Measurements from ENCODE around the gene CALCOCO1.
A peak's percentile ranks its signal among the peaks of the same experiment; 100 is the strongest.
"Not testable (repeated sequence)": the region's sequence is repeated elsewhere in the genome, so short reads cannot be mapped to it uniquely, and the experiment has no call there.

Gene CALCOCO1

DNA sequence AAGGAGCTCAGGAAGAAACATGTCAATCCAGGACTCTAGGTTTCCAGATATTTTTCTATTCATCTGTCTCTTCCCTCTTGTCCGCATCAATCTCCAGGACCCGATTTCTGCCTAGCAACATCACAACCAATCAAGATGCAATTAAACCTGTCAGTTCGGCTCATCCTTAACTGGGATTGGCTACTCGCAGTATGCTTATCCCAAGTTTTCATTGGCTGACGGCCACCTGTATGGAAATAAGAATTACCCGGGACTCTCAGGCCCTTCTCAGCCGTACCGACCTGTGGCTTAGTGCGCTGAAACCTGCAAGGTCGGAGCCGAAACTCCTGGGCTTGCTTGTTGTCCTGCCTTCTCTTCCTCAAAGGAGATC, 31.0 kb downstream of the CALCOCO1 start:
- no peak for DNase-seq

DNA sequence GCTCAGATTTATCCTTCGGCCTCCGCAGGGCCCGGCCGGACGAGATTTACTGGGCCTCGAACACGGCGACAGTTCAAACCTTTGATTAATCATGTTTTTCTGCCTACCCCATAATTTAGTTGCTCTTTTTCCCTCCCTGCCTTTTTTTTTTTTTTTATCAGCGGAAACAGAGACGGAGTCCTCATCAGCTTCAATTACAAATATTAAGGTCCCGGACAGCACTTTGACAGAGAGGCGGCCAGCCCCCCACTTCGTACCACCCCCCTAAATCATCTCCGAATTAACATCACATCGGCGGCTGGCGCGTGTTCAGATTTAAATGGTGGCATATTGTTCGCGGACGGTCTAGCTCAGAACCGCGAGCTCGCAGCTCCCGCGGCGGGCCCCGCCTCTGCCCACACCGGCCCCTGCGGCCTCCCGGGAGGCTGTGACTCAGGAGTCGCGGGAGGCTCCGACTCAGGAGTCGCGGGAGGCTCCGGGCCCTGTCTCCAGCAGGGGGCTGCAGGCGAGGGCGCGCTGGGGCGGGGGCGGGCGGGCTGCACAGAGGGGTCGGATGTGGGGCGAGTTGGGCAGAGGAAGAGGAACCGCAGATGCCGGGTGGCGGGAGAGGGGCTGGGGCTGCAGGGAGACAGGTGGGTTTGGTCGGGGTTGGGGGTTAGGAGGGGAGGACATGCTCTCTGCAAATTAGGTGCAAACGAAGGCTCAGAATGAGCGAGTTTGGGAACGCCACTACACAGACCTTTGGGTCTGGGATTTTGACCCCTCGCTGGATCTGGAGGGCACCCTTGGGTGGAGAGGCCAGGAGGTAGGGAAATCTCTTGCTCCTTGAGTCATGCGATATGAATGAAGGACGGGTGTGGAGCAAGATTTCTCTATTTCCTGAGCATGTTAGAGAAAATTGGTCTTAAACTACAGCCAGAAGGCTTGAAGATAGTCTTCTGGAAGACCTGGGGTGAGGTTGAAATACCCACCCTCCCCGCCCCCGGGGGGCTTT, 31.8 kb downstream of the CALCOCO1 start:
- peak; percentile 52 for DNase-seq

DNA sequence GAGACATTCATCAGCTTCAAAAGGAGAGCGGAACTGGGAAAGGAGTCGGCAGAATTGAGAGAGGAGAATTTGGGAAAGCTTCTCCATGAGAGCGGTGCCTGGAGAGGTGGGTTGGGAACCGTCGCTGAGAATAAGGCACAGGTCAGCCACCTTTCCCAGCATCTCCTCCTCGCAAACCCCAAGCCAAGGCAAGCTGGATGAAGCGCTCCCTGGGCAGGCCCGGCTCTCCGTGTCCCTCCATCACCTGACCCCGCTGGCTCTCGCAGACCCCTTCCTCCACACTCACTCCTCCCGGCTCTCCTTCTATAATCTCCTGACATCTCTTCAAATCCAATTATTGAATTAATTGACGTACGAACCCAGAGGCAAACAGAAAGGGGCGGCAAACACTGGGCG, 32.5 kb downstream of the CALCOCO1 start:
- DNase-seq: no peak

DNA sequence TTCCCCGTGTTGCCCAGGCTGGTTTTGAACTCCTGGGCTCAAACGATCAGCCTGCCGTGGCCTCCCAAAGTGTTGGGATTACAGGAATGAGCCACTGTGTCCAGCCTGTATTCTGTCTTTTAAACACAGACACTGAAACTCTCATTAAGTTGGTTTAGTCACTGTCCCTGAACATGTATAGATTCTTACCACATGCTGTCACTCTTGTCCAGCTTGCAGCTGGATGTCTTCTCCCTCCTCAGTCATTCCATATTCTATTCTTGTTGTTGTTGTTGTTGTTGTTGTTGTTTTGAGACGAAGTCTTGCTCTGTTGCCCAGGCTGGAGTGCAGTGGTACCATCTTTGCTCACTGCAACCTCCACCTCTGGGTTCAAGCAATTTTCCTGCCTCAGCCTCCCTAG, 39.1 kb downstream of the CALCOCO1 start:
- DNase-seq: no peak

DNA sequence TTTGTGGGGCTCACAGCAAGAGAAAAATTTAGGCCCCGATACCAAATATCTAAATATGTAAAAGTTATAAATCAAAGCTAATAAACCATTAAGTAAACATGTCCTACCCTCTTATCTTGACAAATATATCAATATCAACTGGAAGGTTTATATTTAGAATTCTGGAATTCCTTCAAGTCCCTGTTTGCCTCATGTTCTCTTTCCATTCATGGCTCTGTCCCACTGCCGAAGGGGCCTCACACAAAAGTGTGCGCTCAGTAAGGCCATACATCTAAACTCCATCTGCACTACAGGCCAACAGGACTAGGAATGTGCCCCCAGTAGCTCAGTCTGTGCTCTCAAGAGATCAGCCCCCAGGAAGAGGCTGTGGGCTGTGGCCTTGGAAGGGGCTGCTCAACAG, 40.8 kb downstream of the CALCOCO1 start:
- DNase-seq: no peak

DNA sequence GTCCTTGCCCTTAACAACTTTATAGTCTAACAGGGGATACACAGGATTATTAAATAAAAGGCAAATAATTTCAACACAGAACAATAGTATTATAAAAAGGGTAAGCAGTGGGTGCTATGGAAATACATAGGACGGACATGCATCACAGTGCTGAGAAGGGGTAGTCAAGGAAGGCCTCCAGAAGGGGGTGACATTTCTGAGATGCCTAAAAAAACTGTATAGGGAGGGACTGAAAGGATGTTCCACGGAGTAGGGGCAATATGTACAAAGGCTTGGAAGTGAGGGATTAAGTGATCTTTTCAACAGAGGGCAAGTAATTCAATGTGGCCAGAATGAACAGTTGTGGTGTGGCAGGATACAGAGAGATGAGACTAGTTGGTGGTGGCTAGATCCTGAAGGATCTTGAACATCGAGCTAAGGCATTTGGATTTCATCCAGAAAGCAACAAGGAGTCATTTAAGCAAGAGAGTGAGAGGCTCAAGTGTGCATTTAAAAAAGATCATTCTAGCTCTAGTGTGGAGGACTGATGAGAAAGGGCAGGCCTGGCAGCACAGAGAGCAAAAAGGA, 42.5 kb downstream of the CALCOCO1 start:
- DNase-seq: no peak

DNA sequence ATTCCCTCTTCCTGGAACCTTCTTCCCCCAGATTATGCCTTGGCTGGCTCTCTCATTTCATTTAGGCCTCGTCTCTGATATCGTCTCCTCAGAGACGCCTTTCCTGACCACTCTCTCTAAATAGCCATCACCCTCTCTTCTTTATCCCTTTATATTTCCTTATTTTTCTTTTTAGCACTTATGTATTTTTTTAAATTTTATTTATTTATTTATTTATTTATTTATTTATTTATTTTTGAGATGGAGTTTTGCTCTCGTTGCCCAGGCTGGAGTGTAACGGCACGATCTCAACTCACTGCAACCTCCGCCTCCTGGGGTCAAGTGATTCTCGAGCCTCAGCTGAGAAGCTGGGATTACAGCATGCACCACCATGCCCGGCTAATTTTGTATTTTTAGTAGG, 43.3 kb downstream of the CALCOCO1 start:
- no peak for DNase-seq

DNA sequence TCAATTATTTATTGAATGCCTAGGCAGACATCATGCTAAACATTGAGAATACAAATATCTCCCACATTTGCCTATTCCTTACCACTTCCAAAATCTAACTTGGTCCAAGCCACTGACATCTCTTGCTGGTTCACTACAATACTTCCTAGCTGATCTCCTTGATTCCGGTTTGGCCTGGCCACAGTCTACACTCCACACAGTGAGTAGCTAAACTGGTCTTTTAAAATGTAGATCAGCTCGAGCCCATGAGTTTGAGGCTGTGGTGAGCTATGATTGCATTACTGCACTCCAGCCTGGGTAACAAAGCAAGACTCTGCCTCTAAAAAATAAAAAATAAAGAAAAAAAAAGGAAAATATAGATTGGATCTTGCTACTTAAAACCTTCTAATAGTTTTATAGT, 43.8 kb downstream of the CALCOCO1 start:
- DNase-seq: no peak

DNA sequence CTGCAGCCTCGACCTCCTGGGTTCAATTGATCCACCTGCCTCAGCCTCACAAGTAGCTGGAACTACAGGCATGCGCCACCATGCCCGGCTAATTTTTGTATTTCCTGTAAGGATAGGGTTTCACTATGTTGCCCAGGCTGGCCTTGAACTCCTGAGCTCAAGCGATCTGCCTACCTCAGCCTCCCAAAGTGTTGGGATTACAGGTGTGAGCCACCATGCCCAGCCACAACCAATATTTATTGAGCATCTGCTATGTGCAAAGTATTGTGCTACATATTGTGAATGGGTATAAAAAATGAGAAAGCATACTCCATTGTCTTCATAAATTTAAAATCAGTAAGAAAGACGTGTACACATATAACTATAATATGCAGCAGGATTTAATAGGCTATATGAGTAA, 47.2 kb downstream of the CALCOCO1 start:
- not testable (repeated sequence) for DNase-seq

DNA sequence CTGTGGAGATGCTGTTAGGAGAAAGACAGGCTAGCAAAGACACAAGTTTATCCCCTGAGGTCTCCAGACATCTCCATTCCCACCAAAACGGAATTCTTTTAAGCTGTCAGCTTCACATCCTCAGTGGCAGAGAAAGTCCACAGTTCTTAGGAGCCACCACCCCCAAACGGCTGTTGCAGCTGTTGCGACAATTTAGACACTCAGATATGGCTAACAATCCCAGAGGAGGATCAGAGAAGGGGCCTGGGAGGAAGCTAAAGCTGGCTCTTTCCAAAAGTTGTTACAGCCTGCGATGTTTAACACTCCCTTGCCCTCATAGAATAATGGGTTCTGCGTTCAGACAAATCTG, 49.5 kb downstream of the CALCOCO1 start:
- no peak for DNase-seq

DNA sequence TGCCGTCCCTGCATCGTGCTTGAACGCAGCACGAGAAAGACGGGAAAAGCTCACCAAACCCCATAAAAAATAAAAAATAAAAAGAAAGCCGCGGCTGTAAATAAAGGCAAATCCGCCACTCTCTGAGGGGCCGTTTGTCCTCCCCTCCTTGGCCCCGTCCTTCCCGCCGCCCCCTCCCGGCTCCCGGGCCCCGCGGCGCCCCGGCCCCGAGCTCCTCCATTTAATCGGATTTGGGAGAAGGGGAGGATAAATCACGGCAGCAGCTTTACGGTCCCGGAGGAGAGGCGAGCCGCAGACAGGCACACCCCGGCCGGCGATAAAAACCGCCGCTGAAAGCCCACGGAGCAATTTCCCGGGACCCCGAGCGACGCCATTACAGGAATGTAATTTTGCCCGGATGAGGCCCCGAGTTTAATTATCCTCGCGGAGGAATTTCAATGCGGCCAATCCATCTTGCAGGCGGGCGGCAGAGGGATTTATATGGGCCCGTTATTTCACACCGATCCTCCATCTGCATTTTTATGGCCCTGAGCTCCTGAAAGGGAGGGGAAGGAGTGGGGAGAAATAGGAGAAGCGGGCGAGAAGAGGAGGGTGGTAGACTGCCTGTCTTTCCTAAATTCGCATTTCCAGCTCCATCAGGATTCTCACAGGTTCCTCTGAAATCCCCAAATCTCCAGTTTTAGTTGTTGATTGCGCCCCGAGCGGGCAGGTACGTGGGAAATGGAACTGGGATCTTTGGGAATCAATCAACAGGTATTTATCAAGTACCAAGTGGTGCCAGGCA, 50.0 kb downstream of the CALCOCO1 start:
- DNase-seq: peak; percentile 15

DNA sequence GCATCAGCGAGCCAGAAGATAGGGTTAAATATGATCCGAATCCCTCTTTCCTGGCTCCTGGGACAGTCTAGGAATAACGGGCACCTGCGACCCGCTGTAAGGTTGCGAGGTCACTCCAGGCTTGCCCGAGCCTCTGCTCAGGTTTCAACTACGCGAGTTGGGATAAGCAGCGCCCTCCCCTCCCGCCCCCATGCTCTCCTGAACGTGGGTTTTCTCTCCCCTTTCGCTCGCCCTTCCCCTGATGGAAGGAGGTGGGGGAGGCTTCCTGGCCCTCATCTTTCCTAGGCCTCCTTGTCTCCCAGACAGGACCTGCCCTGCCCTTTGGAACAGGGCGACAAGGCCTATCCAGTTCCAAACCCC, 50.6 kb downstream of the CALCOCO1 start:
- peak; percentile 24 for DNase-seq

DNA sequence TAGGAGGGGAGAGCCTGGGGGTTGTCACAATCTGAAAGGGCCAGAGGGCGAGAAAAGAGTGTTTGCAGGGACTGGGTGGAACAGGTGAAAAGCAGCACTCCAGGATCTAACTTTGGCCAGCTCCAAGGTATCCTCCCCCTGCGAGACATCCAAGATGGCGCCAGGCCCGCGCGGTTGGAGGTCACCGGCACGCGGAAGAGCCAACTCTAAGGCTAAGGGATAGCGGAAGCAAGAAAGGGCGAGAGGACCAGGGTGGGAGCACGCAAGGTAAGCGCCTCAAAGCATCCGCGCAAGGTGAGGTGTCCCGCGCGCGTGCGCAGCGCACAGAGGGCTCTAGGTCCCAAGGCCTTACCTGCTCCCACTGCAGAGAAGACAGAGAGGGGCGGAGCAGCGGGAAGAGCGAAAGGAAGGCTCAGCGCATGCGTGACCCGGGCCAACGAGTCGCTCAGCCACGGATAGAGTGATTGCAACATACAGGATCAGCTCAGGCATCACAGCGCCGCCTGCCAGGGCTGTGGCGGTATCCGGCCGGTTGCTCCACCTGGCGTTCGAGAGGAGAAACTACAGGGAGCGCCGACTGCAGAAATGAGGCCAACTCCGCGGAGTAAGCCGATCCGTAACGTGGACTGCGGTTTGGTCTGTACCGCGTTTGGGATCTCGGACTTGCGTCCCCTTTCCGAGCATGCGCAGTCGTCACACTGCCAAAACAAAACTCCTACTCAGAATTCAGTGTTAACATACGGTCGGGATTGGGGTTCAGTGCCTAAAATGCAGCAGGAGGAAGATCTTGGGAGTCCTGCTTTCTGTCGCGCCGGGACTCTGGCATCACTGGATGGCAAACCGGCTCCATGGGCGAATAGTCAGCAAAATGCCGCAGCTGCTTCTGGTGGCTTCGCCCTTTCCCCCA, 51.3 kb downstream of the CALCOCO1 start, which contains the start of gene ATP5MC2:
TSS of gene ATP5MC2 (minus strand) at position 383 of the 907 bp plus-strand sequence. CDS start 3,469 bp downstream, outside the sequence.
- peak; percentile 97 for DNase-seq

DNA sequence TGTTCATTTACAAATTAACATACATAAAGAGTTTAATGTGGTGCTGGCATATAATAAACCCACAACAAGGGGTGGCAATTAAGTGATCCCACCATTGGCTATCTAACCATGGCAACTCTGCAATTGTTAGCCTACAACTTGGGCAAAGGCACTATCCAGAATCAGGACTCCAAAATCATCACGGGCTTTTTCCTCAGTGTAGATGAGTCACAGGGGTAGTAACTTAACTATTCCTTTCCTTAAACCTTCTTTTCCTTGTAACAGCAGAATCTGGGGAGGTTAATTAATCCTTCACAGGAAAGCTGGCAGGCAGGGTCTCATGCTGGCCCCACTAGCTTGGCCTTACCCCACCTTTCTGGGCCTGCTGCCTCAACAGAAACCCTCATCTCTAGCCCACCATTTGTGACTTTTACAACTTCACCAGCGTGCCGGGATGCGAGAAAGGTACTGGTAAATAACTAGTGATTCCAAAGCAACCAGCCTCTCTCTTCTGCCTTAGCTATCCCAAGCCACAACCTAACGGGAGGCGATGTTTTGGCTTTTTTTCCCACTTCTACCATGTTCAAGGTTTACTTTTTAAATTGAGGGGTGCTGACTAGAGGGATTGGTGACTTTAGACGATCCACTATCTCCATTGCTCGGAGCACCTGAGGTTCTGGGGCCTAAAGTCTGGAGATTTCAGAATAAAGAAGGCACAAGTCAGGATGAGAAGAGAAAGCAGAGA, 52.1 kb downstream of the CALCOCO1 start:
- no peak for DNase-seq

DNA sequence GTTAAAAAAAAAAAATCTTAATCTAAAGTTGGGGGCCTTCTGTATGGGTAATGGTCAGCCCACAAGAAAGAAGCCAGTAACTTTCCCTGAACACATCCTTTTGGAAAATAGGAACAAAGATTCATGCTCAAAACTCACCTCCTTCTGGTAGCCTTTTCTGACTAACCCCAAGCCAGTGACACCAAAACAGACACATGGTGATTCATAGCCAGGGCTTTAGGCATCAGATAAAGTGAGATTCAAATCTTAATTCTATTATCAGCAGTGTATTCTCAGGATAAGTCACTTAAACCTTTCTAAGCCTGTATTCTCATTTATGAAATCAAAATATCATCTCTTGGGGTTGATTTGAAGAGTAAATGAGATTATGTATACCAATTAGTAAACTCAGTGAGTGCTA, 56.3 kb downstream of the CALCOCO1 start:
- DNase-seq: no peak

DNA sequence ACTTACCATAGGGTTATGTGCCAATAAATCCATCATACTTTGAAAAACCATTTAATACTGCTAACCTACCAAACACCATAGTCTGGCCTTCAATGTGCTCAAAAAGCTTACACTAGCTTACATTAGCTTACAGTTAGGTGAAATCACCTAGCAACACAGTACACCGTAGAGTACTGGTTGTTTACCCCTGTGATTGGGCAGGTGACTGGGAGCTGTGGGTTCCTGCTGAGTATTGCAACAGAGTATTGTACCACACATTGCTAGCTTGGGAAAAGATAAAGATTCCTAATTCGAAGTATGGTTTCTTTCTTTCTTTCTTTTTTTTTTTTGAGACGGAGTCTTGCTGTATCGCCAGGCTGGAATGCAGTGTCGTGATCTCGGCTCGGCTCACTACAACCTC, 56.9 kb downstream of the CALCOCO1 start:
- DNase-seq: no peak

DNA sequence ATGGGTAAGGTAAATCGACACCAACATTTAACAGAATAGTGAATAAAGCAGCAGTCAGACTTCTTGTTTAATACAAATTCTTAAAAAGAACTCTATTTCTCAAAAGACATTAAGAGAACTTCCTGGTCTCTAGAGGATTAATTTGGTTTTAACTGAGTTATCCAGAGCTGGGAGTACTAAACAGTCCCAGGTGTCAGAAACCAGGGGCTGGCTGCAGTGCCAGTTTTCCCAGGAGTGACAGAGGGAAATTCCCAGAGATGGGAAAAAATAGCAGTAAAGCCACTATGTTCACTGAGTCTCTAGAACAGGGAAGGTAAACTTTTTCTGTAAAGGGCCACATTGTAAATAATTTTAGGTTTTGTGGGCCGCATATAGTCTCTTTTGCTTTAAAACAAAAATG, 60.2 kb downstream of the CALCOCO1 start:
- no peak for DNase-seq

DNA sequence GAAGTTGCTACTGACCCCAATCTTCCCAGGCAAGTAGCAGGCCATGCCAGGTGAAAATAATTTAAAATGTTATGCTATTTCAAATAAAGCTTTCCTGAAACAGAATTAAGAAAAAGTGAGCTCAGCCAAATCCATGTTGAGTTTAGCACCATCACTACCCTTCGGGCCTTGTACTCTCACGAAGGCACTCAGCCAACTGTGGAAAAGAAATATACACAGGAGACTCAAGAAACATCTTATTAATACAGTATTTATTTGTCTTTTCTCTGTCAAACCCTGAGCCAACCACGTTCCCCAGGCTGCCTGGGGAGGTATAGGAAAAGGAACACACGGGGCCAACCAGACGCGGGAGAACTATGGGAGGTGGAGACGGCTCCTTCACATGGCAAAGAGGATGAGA, 62.3 kb downstream of the CALCOCO1 start:
- no peak for DNase-seq

DNA sequence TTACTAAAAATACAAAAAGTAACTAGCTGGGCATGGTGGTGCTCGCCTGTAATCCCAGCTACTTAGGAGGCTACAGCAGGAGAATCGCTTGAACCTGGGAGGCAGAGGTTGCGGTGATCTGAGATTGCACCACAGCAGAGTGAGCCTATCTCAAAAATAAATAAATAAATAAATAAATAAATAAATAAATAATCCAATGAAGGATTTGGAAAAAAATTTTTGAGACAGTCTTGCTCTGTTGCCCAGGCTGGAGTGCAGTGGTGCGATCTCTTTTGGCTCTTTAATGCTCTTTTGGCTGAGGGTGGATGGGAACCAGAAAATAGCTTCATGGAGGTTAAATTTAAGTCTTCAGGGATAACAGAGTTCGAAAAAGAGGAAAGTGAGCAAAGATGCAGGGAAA, 63.1 kb downstream of the CALCOCO1 start:
- no peak for DNase-seq

DNA sequence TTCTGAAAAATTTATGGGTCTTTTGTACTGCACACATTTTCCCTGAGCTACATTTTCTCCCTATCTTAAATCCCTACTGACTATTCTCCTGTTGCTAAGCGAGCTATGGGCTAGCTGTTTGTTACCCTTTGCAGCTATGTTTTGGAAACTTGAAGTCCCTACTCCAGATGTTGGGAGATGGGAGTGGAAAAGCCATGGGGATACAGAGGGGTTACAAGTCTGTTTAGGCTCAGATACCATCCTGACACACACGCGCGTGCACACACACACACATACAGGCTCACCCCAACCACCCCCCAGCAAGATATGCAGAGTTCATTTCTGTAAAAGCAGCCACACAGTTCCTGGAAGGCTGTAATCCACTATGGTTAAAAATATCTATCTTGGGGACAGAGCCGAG, 67.2 kb downstream of the CALCOCO1 start:
- DNase-seq: no peak

DNA sequence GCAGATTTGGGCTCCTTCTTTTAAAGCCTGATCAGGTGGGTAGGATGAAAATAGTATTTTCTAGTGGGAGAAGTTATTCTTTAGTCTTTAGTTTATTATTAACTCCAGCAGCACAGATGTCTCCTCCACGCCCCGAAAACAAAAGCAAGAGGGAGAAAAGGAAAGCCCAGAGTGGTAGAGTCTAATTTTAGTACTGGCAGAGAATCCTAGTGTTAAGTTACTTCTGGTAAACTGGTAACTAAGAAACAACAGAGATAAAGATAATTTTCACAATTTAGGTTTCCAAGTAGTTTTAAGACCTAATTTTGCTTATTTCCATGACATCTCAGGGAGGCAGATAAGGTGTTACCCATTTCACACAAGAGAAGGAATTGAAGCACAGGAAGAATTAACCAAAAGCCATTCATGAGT, 67.7 kb downstream of the CALCOCO1 start:
- no peak for DNase-seq

DNA sequence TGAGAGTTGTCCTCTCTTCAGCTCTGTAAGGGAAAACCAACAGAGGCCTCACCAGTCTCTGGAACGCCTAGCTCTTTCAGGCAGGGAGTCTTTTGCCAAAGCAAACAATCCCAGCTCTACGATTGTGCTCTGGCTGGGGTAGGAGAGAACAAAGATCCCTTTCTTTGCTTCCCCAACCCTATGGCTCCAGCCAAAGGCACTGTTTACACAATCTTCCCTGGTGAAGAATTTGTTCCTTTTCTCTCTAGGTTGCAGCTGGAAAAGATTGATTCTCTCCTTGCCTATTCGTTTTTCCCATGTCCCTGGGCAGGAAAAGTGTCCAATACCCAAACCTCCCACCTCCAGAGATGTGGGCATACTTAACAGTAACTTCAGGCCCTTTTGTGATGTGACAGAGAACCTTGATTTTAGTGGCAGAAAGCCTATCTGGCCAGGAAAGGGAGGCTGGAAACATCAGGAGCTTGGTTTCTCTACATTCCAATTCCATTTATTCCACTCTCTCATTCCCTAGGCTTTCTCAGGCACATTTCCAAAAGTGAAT, 68.2 kb downstream of the CALCOCO1 start:
- DNase-seq: no peak

All from activated naive CD4-positive, alpha-beta T cell treated with anti-CD3 and anti-CD28 coated beads, Interleukin-2, amount 50 U/mL, for 16 hours (primary cell).